ENCODE data around the gene ACADS.

The ACADS gene

GRCh38 chr12:120775862-120776552, 50.4 kb downstream of the ACADS start:
- H3K27me3 ChIP-seq (ENCODE audit: control insufficient read depth in 5 of 5, insufficient read depth in 4 of 5, low read length in 5 of 5), result no peaks in the 10 kb centered on the region
- no peak overlapping the region for H3K4me3 ChIP-seq (ENCODE audit: low read depth in 1 of 5, low read length in 5 of 5)
- H3K27ac ChIP-seq (ENCODE audit: low read depth, low read length), result no peak overlapping the region
- no peaks in the 10 kb centered on the region for H3K9me3 ChIP-seq (ENCODE audit: control insufficient read depth in 5 of 5, low read length in 5 of 5)
- H3K9ac ChIP-seq (ENCODE audit: low read length in 5 of 5), result peak overlapping the region in 1 of 5 donors; percentile 22
- H3K36me3 ChIP-seq (ENCODE audit: control insufficient read depth in 5 of 5, insufficient read depth in 5 of 5, low read length in 5 of 5), result peaks cover 0 to 31% (median 16%) of the 10 kb centered on the region in 5 donors
- H3K4me1 ChIP-seq (ENCODE audit: control insufficient read depth in 5 of 5, insufficient read depth in 5 of 5, low read length in 5 of 5), result peaks cover 0 to 12% (median 10%) of the 10 kb centered on the region in 5 donors

- peaks cover 19 to 34% (median 26%) of the 10 kb centered on the region in 5 donors for H3K36me3 ChIP-seq (ENCODE audit: control insufficient read depth in 5 of 5, insufficient read depth in 5 of 5, low read length in 5 of 5)
- H3K4me1 ChIP-seq (ENCODE audit: control insufficient read depth in 5 of 5, insufficient read depth in 5 of 5, low read length in 5 of 5), result peaks cover 0 to 16% (median 0%) of the 10 kb centered on the region in 5 donors
- H3K27ac ChIP-seq (ENCODE audit: low read depth, low read length), result peak overlapping the region; percentile 61
- H3K4me3 ChIP-seq (ENCODE audit: low read depth in 1 of 5, low read length in 5 of 5), result no peak overlapping the region
- H3K9ac ChIP-seq (ENCODE audit: low read length in 5 of 5), result no peak overlapping the region
- H3K9me3 ChIP-seq (ENCODE audit: control insufficient read depth in 5 of 5, low read length in 5 of 5), result no peaks in the 10 kb centered on the region
- no peaks in the 10 kb centered on the region for H3K27me3 ChIP-seq (ENCODE audit: control insufficient read depth in 5 of 5, insufficient read depth in 4 of 5, low read length in 5 of 5)
These were observed 57.6 kb downstream of the ACADS start for GRCh38 chr12:120783197-120783596.

GRCh38 chr12:120784804-120785203, 59.2 kb downstream of the ACADS start:
- no peaks in the 10 kb centered on the region for H3K27me3 ChIP-seq (ENCODE audit: control insufficient read depth in 5 of 5, insufficient read depth in 4 of 5, low read length in 5 of 5)
- no peaks in the 10 kb centered on the region for H3K9me3 ChIP-seq (ENCODE audit: control insufficient read depth in 5 of 5, low read length in 5 of 5)
- peaks cover 15 to 30% (median 23%) of the 10 kb centered on the region in 5 donors for H3K36me3 ChIP-seq (ENCODE audit: control insufficient read depth in 5 of 5, insufficient read depth in 5 of 5, low read length in 5 of 5)
- peaks cover 0 to 16% (median 0%) of the 10 kb centered on the region in 5 donors for H3K4me1 ChIP-seq (ENCODE audit: control insufficient read depth in 5 of 5, insufficient read depth in 5 of 5, low read length in 5 of 5)
- H3K4me3 ChIP-seq (ENCODE audit: low read depth in 1 of 5, low read length in 5 of 5), result no peak overlapping the region
- no peak overlapping the region for H3K9ac ChIP-seq (ENCODE audit: low read length in 5 of 5)
- H3K27ac ChIP-seq (ENCODE audit: low read depth, low read length), result no peak overlapping the region

GRCh38 chr12:120787889-120788288, 62.3 kb downstream of the ACADS start:
- Histone ChIP-seq H3K27me3 (ENCODE audit: control insufficient read depth in 5 of 5, insufficient read depth in 4 of 5, low read length in 5 of 5) (no peaks in the 10 kb centered on the region), H3K4me1 (ENCODE audit: control insufficient read depth in 5 of 5, insufficient read depth in 5 of 5, low read length in 5 of 5) (peaks cover 0 to 9% (median 4%) of the 10 kb centered on the region in 5 donors), H3K9ac (ENCODE audit: low read length in 5 of 5) (no peak overlapping the region), H3K27ac (ENCODE audit: low read depth, low read length) (no peak overlapping the region), H3K9me3 (ENCODE audit: control insufficient read depth in 5 of 5, low read length in 5 of 5) (no peaks in the 10 kb centered on the region), H3K4me3 (ENCODE audit: low read depth in 1 of 5, low read length in 5 of 5) (no peak overlapping the region), H3K36me3 (ENCODE audit: control insufficient read depth in 5 of 5, insufficient read depth in 5 of 5, low read length in 5 of 5) (peaks cover 5 to 20% (median 9%) of the 10 kb centered on the region in 5 donors)
